Epithelial cell of proximal tubule (primary cell): ENCODE results near the gene MEIS3. TPM values are rescaled to one million over a fixed set of nuclear protein-coding genes. Genes with fewer than 3 reads are reported as not detected.

Source experiments
- DNase-seq: peaks from one replicate; pipeline ENCODE4 v3.0.0-alpha.2; 2011; ENCODE audit warnings: low read depth
- H3K4me3 ChIP-seq: 2 replicates; pipeline ENCODE4 v1.5.1; 2011; ENCODE audit warnings: low read depth, mild to moderate bottlenecking, low read length
- total RNA-seq: library from RNA; depleted of rRNA; stranded (reverse); fragments of >200 nt; gene quantifications from 2 replicates; pipeline ENCODE4 v1.2.3, GENCODE V29; 2015
- TF ChIP-seq, protein P1 (sequence below): conservative IDR thresholded peaks from 2 replicates; pipeline ENCODE4 v1.5.1; 2012; ENCODE audit warnings: low read depth, mild to moderate bottlenecking, low read length

The MEIS3 gene
- total RNA-seq, 1 donor from 2014 or later = 0.29 TPM

GRCh38 chr19:47381121-47381520 lies 38.2 kb downstream of the MEIS3 start:
- TF ChIP-seq, protein P1, sequence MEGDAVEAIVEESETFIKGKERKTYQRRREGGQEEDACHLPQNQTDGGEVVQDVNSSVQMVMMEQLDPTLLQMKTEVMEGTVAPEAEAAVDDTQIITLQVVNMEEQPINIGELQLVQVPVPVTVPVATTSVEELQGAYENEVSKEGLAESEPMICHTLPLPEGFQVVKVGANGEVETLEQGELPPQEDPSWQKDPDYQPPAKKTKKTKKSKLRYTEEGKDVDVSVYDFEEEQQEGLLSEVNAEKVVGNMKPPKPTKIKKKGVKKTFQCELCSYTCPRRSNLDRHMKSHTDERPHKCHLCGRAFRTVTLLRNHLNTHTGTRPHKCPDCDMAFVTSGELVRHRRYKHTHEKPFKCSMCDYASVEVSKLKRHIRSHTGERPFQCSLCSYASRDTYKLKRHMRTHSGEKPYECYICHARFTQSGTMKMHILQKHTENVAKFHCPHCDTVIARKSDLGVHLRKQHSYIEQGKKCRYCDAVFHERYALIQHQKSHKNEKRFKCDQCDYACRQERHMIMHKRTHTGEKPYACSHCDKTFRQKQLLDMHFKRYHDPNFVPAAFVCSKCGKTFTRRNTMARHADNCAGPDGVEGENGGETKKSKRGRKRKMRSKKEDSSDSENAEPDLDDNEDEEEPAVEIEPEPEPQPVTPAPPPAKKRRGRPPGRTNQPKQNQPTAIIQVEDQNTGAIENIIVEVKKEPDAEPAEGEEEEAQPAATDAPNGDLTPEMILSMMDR = no peak
- no peak overlapping the region for H3K4me3 ChIP-seq
- DNase-seq = no peak

GRCh38 chr19:47380559-47380958 lies 38.8 kb downstream of the MEIS3 start:
- H3K4me3 ChIP-seq = no peak overlapping the region
- TF ChIP-seq, protein P1 = no peak
- no peak for DNase-seq

DNA sequence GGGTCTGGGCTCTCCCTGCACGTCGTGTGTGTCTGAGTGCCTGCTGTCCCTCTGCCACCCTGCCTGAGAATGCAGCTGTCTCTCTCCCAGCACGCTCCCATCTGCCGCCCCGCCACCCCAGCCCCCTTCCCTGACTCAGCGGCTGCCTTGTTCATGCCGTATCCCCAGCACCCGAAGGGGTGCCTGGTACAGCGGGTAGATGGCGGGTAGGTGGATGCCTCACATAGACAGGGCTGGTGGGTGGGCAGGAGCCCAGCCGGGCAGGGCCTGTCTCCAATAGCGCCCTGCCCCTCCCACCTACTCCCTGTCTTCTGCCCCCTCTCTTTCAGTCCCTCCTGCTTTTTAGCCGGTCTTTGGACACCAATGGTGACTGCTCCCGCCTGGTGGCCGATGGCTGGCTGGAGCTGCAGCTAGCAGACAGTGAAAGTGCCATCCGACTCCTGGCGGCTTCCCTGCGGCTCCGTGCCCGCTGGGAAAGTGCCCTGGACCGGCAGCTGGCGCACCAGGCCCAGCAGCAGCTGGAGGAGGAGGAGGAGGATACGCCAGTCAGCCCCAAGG lies 39.9 kb downstream of the MEIS3 start:
- no peak overlapping the region for H3K4me3 ChIP-seq
- TF ChIP-seq, protein P1 = no peak
- no peak for DNase-seq

GRCh38 chr19:47378246-47378645 lies 41.1 kb downstream of the MEIS3 start:
- TF ChIP-seq, protein P1 = no peak
- no peak overlapping the region for H3K4me3 ChIP-seq
- no peak for DNase-seq

GRCh38 chr19:47377801-47378200 lies 41.5 kb downstream of the MEIS3 start:
- TF ChIP-seq, protein P1 = no peak
- no peak for DNase-seq
- no peak overlapping the region for H3K4me3 ChIP-seq

- TF ChIP-seq, protein P1 = no peak
- no peak overlapping the region for H3K4me3 ChIP-seq
- no peak for DNase-seq
These were observed 42.1 kb downstream of the MEIS3 start for GRCh38 chr19:47377208-47377701.

- no peak overlapping the region for H3K4me3 ChIP-seq
- TF ChIP-seq, protein P1 = no peak
- DNase-seq = no peak
These were observed 42.7 kb downstream of the MEIS3 start for GRCh38 chr19:47376589-47377144.
